Ureter (tissue), 1 donor: ENCODE data around the gene R3HDML. TPM values are rescaled to one million over a fixed set of nuclear protein-coding genes. Genes with fewer than 3 reads are reported as not detected.

ENCODE experiments used
- total RNA-seq: library from RNA; stranded (reverse); gene quantifications from one replicate; pipeline ENCODE4 v1.2.4, GENCODE V29; 2023
- donor health status: DM: yes; HTN: yes; CAD: no.

The R3HDML gene
- total RNA-seq, 1 donor from 2014 or later: not detected

Other genes with a start within 250 kb of the R3HDML start
- 35.2 TPM for gene JPH2, start 149.9 kb upstream of the R3HDML start, total RNA-seq
- 24.4 TPM for gene OSER1, start 126.3 kb upstream of the R3HDML start, total RNA-seq
- not detected for gene GDAP1L1, start 89.7 kb upstream of the R3HDML start, total RNA-seq
- 7.8 TPM for gene FITM2, start 25.8 kb upstream of the R3HDML start, total RNA-seq
- gene HNF4A, start 18.7 kb downstream of the R3HDML start, total RNA-seq: not detected
- gene TTPAL, start 138.8 kb downstream of the R3HDML start, total RNA-seq: 25.5 TPM
- 93.1 TPM for gene SERINC3, start 185.0 kb downstream of the R3HDML start, total RNA-seq
- gene PKIG, start 245.5 kb downstream of the R3HDML start, total RNA-seq: 95.0 TPM